GM23248 (cell line): ENCODE results near the gene KIF5A. TPM values are rescaled to one million over a fixed set of nuclear protein-coding genes. Genes with fewer than 3 reads are reported as not detected.
A peak's percentile ranks its signal among the peaks of the same experiment; 100 is the strongest.

ENCODE experiments used
- DNase-seq: peaks from one replicate; pipeline ENCODE4 v3.0.0-alpha.2; 2015
- H2AFZ ChIP-seq: fragments of 200-600 bp; sonication (generic); 2 replicates; pipeline ENCODE4 v1.6.1; 2016; ENCODE audit warnings: antibody characterized with exemption
- H3F3A ChIP-seq: fragments of 200-600 bp; sonication (generic); 2 replicates; pipeline ENCODE4 v1.6.1; 2016; ENCODE audit warnings: mild to moderate bottlenecking, antibody characterized with exemption, mixed run types; ENCODE audit not compliant: insufficient read depth
- H3K27ac ChIP-seq: fragments of 200-600 bp; sonication (generic); 2 replicates; pipeline ENCODE4 v1.5.1; 2016; ENCODE audit warnings: mild to moderate bottlenecking
- H3K27me3 ChIP-seq: fragments of 200-600 bp; sonication (generic); replicated peaks from 2 replicates; pipeline ENCODE4 v1.6.1; 2016; ENCODE audit warnings: mild to moderate bottlenecking; ENCODE audit not compliant: insufficient read depth
- H3K36me3 ChIP-seq: fragments of 200-600 bp; sonication (generic); 2 replicates; pipeline ENCODE4 v1.6.1; 2016; ENCODE audit warnings: low read depth, mild to moderate bottlenecking
- H3K4me1 ChIP-seq: fragments of 200-600 bp; sonication (generic); 2 replicates; pipeline ENCODE4 v1.6.1; 2016; ENCODE audit warnings: mild to moderate bottlenecking; ENCODE audit not compliant: insufficient read depth
- H3K4me2 ChIP-seq: fragments of 200-600 bp; sonication (generic); one replicate; pipeline ENCODE4 v1.6.1; 2016; ENCODE audit warnings: mild to moderate bottlenecking; ENCODE audit not compliant: unreplicated experiment
- H3K4me3 ChIP-seq: fragments of 200-600 bp; sonication (generic); 2 replicates; pipeline ENCODE4 v1.5.1; 2016; ENCODE audit warnings: mild to moderate bottlenecking
- H3K79me2 ChIP-seq: fragments of 200-600 bp; sonication (generic); 2 replicates; pipeline ENCODE4 v1.6.1; 2016; ENCODE audit warnings: mild to moderate bottlenecking; ENCODE audit not compliant: insufficient read depth
- H3K9ac ChIP-seq: fragments of 200-600 bp; sonication (generic); 2 replicates; pipeline ENCODE4 v1.6.1; 2016; ENCODE audit warnings: mild to moderate bottlenecking
- H3K9me2 ChIP-seq: fragments of 200-600 bp; sonication (generic); 2 replicates; pipeline ENCODE4 v1.6.1; 2016; ENCODE audit warnings: mixed run types, mild to moderate bottlenecking, moderate library complexity; ENCODE audit not compliant: insufficient read depth
- H3K9me3 ChIP-seq: fragments of 200-600 bp; sonication (generic); one replicate; pipeline ENCODE4 v1.6.1; 2017; ENCODE audit warnings: low read depth
- H4K20me1 ChIP-seq: fragments of 200-600 bp; sonication (generic); 2 replicates; pipeline ENCODE4 v1.6.0; 2016; ENCODE audit not compliant: insufficient read depth
- EZH2 ChIP-seq: fragments of 200-600 bp; sonication (generic); IDR thresholded peaks from 2 replicates; pipeline ENCODE4 v1.6.1; 2018; ENCODE audit warnings: antibody characterized with exemption, mild to moderate bottlenecking; ENCODE audit not compliant: insufficient read depth, poor library complexity, severe bottlenecking
- EZH2phosphoT487 ChIP-seq: fragments of 200-600 bp; sonication (generic); IDR thresholded peaks from 2 replicates; pipeline ENCODE4 v1.6.1; 2018; ENCODE audit warnings: antibody characterized with exemption, moderate library complexity, mild to moderate bottlenecking, low read depth; ENCODE audit not compliant: insufficient read depth
- WGBS, 2 experiments: methylation state at CpG; one replicate each; pipeline ENCODE4 v1.1.6; 2015 to 2017; ENCODE audit warnings: low lambda C conversion rate in 2 of 2, low coverage in 1 of 2; ENCODE audit errors: missing lambda C conversion rate in 2 of 2; 5-methylcytosine and 5-hydroxymethylcytosine counted together
- in situ Hi-C: fragments of 300-500 bp; cut with MboI; formaldehyde crosslinking; loops from 2 replicates; pipeline ENCODE4 v1.15.0; 2020
- polyA plus RNA-seq: library from polyadenylated mRNA; unstranded; fragments of >200 nt; fragmentation: Nextera tagmentation; extraction: Ambion mirVana; gene quantifications from 2 replicates; pipeline ENCODE4 v1.2.1, GENCODE V29; 2016
- total RNA-seq: library from RNA; depleted of rRNA; stranded (reverse); fragments of >200 nt; shearing (Covaris generic); gene quantifications from 2 replicates; pipeline ENCODE4 v1.2.3, GENCODE V29; 2014

The KIF5A gene
- total and polyA plus RNA-seq, 2 experiments from 2014 or later = 0.11 to 0.18 TPM

- Histone ChIP-seq H3K9me2 (no peaks in the 10 kb centered on the region), H2AFZ (peak overlapping the region; percentile 68; the same call in 1 of the 2 replicates), H4K20me1 (no peaks in the 10 kb centered on the region), H3K9me3 (no peaks in the 10 kb centered on the region), H3K4me1 (peaks cover 12% of the 10 kb centered on the region), H3K27ac (no peak overlapping the region), H3K4me3 (peak overlapping the region; percentile 68; the same call in 1 of the 2 replicates), H3K36me3 (no peaks in the 10 kb centered on the region), H3K4me2 (no peak overlapping the region), H3K27me3 (peaks cover 14% of the 10 kb centered on the region), H3K9ac (no peak overlapping the region), H3K79me2 (no peaks in the 10 kb centered on the region), H3F3A (peaks cover 6% of the 10 kb centered on the region; the same call in 1 of the 2 replicates)
- DNase-seq = no peak
- WGBS, 2 experiments = 62 to 67% methylated on average over 13 of the region's 13 CpGs
- in situ Hi-C loops = no loop called here
- TF ChIP-seq EZH2 = peak; percentile 4
- TF ChIP-seq EZH2phosphoT487 = no peak
Measured at GRCh38 chr12:57620245-57620935, 70.5 kb downstream of the KIF5A start.

- Histone ChIP-seq H3K79me2 (no peaks in the 10 kb centered on the region), H3K4me3 (peak overlapping the region; percentile 68), H3K9me3 (no peaks in the 10 kb centered on the region), H3K27ac (no peak overlapping the region), H3K4me1 (peaks cover 11% of the 10 kb centered on the region), H3K27me3 (peaks cover 14% of the 10 kb centered on the region), H3K4me2 (peak overlapping the region; percentile 69), H2AFZ (peak overlapping the region; percentile 68), H3K9ac (peak overlapping the region; percentile 40; the same call in 1 of the 2 replicates), H3K9me2 (no peaks in the 10 kb centered on the region), H4K20me1 (no peaks in the 10 kb centered on the region), H3F3A (peaks cover 6% of the 10 kb centered on the region; the same call in 1 of the 2 replicates), H3K36me3 (no peaks in the 10 kb centered on the region)
- DNase-seq = peak; percentile 44
- WGBS, 2 experiments = 3 to 4% methylated on average over 35 to 38 of the region's 42 CpGs
- TF ChIP-seq EZH2phosphoT487 = no peak
- TF ChIP-seq EZH2 = peak; percentile 55
- in situ Hi-C loops = no loop called here
Measured at GRCh38 chr12:57620936-57621496, 71.2 kb downstream of the KIF5A start.

DNA sequence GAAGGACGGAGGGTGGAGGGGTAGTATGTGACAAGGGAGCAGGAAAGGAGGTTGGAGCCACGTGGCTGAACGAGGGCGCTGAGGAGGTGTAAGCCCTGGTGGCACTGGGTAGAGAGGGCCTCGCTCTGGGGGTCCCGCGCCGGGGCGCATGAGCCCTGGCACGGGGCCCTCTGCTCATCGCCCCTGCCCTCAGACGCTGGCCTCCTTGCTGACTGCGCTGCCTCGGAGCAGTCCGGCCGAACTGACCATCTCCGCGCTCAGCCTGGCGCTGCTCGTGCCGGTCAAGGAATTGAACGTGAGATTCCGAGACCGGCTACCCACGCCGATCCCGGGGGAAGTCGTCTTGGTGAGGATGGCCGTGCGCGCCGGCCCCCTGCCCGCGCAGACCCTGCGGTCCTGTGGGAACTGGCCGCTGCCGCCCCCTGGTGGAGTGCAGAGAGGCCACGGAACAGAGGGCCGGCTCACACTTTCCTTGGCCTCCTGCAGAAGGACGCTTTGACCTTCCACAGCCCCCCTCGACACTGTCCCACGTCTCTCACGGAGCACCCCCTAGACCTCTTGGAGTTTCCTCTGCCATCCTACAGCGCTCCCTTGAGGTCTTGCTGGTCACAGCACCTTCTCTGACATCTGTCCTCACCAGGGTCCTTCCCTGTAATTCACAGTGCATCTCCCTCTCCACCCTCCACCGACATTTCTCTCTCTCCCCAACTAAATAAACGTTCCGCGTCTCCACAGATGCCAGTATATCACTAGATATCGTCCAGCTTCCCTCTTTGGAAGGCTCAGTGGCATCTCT is 71.9 kb downstream of the KIF5A start:
- H3K4me3 ChIP-seq = peak overlapping the region; percentile 68
- H3K4me2 ChIP-seq = peak overlapping the region; percentile 69
- peak; percentile 61 for DNase-seq
- no peaks in the 10 kb centered on the region for H3K9me3 ChIP-seq
- H3K27me3 ChIP-seq = peaks cover 14% of the 10 kb centered on the region
- peak overlapping the region; percentile 40; the same call in 1 of the 2 replicates for H3K9ac ChIP-seq
- peak overlapping the region; percentile 68 for H2AFZ ChIP-seq
- H3K9me2 ChIP-seq = no peaks in the 10 kb centered on the region
- peaks cover 4% of the 10 kb centered on the region for H3K4me1 ChIP-seq
- peaks cover 6% of the 10 kb centered on the region; the same call in 1 of the 2 replicates for H3F3A ChIP-seq
- H4K20me1 ChIP-seq = no peaks in the 10 kb centered on the region
- WGBS, 2 experiments = 5% methylated on average over 49 of the region's 49 CpGs
- H3K79me2 ChIP-seq = no peaks in the 10 kb centered on the region
- TF ChIP-seq EZH2 = no peak
- no peak for TF ChIP-seq EZH2phosphoT487
- H3K27ac ChIP-seq = no peak overlapping the region
- in situ Hi-C loops = no loop called here
- H3K36me3 ChIP-seq = no peaks in the 10 kb centered on the region
